GM18502 (cell line): ENCODE results near the gene VAX1.
"Not testable (repeated sequence)": the region's sequence is repeated elsewhere in the genome, so short reads cannot be mapped to it uniquely, and the experiment has no call there.

Experiments
- ATAC-seq: cut with Tn5 transposase; IDR thresholded peaks from one replicate; pipeline ENCODE4 v1.9.1; 2021; ENCODE audit warnings: mild to moderate bottlenecking; ENCODE audit not compliant: unreplicated experiment, poor library complexity

The VAX1 gene

GRCh38 chr10:117136391-117136975 is 1.6 kb downstream of the VAX1 start:
- no peak for ATAC-seq

- no peak for ATAC-seq
These were observed 2.5 kb downstream of the VAX1 start for GRCh38 chr10:117135480-117136140.

GRCh38 chr10:117135026-117135372 is 3.1 kb downstream of the VAX1 start:
- no peak for ATAC-seq

- no peak for ATAC-seq
These were observed 3.6 kb downstream of the VAX1 start for GRCh38 chr10:117134306-117135025.

- no peak for ATAC-seq
These were observed 4.1 kb downstream of the VAX1 start for GRCh38 chr10:117134056-117134305.

GRCh38 chr10:117133273-117134055 is 4.6 kb downstream of the VAX1 start:
- ATAC-seq: no peak

GRCh38 chr10:117132751-117133231 is 5.3 kb downstream of the VAX1 start:
- ATAC-seq: no peak

GRCh38 chr10:117131376-117132327 is 6.4 kb downstream of the VAX1 start:
- ATAC-seq: no peak

- no peak for ATAC-seq
These were observed 7.2 kb downstream of the VAX1 start for GRCh38 chr10:117130862-117131375.

GRCh38 chr10:117130346-117130745 is 7.7 kb downstream of the VAX1 start:
- no peak for ATAC-seq

GRCh38 chr10:117126645-117127044 is 11.4 kb downstream of the VAX1 start:
- not testable (repeated sequence) for ATAC-seq

- no peak for ATAC-seq
These were observed 12.0 kb downstream of the VAX1 start for GRCh38 chr10:117126034-117126433.

- ATAC-seq: no peak
These were observed 25.9 kb downstream of the VAX1 start for GRCh38 chr10:117112220-117112619.

- ATAC-seq: no peak
These were observed 30.8 kb downstream of the VAX1 start for GRCh38 chr10:117107238-117107637.

GRCh38 chr10:117096599-117097201 is 41.4 kb downstream of the VAX1 start:
- no peak for ATAC-seq

- ATAC-seq: no peak
These were observed 43.2 kb downstream of the VAX1 start for GRCh38 chr10:117094856-117095255.

GRCh38 chr10:117092386-117092785 is 45.7 kb downstream of the VAX1 start:
- ATAC-seq: no peak

- ATAC-seq: no peak
These were observed 47.2 kb downstream of the VAX1 start for GRCh38 chr10:117090834-117091233.

GRCh38 chr10:117087521-117087920 is 50.5 kb downstream of the VAX1 start:
- no peak for ATAC-seq
